ENCODE data around the gene DOK7. TPM values are rescaled to one million over a fixed set of nuclear protein-coding genes. Genes with fewer than 3 reads are reported as not detected.

The DOK7 gene
- polyA plus RNA-seq, 3 donors: not detected

- intact Hi-C loops (cut with micrococcal nuclease): no loop called here
Measured at GRCh38 chr4:3516061-3516835, 53.1 kb downstream of the DOK7 start.

GRCh38 chr4:3516836-3517730, 54.0 kb downstream of the DOK7 start:
- no peaks in the 10 kb centered on the region for H3K27me3 Mint-ChIP-seq (ENCODE audit: low read depth in 3 of 3)
- Histone ChIP-seq H4K20me1 (ENCODE audit: insufficient read depth, low read length) (peaks cover 75% of the 10 kb centered on the region), H3K4me2 (replicated peaks; ENCODE audit: extremely low read depth, low read length, poor library complexity, severe bottlenecking) (no peak overlapping the region), H3K4me3 (replicated peaks in 1 of 3; ENCODE audit: low read depth in 2 of 3, low read length in 3 of 3) (no peak overlapping the region), H3K9ac (ENCODE audit: insufficient read depth, low read length, poor library complexity, severe bottlenecking) (no peak overlapping the region), H3K79me2 (ENCODE audit: insufficient read depth, low read length) (peaks cover 6% of the 10 kb centered on the region), H3K4me1 (ENCODE audit: control insufficient read depth in 1 of 2, insufficient read depth in 2 of 2, low read length in 2 of 2) (no peaks in the 10 kb centered on the region), H3K27ac (ENCODE audit: low read depth in 1 of 2, low read length in 2 of 2) (no peak overlapping the region), H3K9me3 (replicated peaks in 1 of 2; ENCODE audit: control insufficient read depth in 1 of 2, insufficient read depth in 1 of 2, low read length in 2 of 2) (no peaks in the 10 kb centered on the region), H3K27me3 (ENCODE audit: control insufficient read depth in 2 of 2, insufficient read depth in 2 of 2, low read length in 2 of 2) (no peaks in the 10 kb centered on the region), H3K36me3 (replicated peaks in 1 of 2; ENCODE audit: control insufficient read depth in 1 of 2, insufficient read depth in 2 of 2, low read length in 2 of 2) (peaks cover 95 to 98% of the 10 kb centered on the region in 2 donors), H2AFZ (ENCODE audit: insufficient read depth, low read depth, low read length, poor library complexity, severe bottlenecking) (no peak overlapping the region)
- H3K4me3 Mint-ChIP-seq: no peak overlapping the region
- intact Hi-C loops (cut with micrococcal nuclease): no loop called here
- H3K27ac Mint-ChIP-seq: no peak overlapping the region
- 96% methylated on average over 29 of the region's 29 CpGs for WGBS (ENCODE audit: insufficient coverage)
- peaks cover 0 to 8% (median 0%) of the 10 kb centered on the region in 7 donors for H3K9me3 Mint-ChIP-seq
- H3K4me1 Mint-ChIP-seq: no peaks in the 10 kb centered on the region
- TF ChIP-seq, protein P1, sequence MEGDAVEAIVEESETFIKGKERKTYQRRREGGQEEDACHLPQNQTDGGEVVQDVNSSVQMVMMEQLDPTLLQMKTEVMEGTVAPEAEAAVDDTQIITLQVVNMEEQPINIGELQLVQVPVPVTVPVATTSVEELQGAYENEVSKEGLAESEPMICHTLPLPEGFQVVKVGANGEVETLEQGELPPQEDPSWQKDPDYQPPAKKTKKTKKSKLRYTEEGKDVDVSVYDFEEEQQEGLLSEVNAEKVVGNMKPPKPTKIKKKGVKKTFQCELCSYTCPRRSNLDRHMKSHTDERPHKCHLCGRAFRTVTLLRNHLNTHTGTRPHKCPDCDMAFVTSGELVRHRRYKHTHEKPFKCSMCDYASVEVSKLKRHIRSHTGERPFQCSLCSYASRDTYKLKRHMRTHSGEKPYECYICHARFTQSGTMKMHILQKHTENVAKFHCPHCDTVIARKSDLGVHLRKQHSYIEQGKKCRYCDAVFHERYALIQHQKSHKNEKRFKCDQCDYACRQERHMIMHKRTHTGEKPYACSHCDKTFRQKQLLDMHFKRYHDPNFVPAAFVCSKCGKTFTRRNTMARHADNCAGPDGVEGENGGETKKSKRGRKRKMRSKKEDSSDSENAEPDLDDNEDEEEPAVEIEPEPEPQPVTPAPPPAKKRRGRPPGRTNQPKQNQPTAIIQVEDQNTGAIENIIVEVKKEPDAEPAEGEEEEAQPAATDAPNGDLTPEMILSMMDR (IDR thresholded peaks at IDR 0.05): no peak
- H3K36me3 Mint-ChIP-seq: peaks cover 86 to 98% of the 10 kb centered on the region in 2 donors
- DNase-seq: no peak

More at GRCh38 chr4:3516061-3516835, 53.1 kb downstream of the DOK7 start:
- peaks cover 0 to 4% of the 10 kb centered on the region in 2 donors for H3K9me3 ChIP-seq (replicated peaks in 1 of 2; ENCODE audit: control insufficient read depth in 1 of 2, insufficient read depth in 1 of 2, low read length in 2 of 2)
- H3K27me3 ChIP-seq (ENCODE audit: control insufficient read depth in 2 of 2, insufficient read depth in 2 of 2, low read length in 2 of 2): no peaks in the 10 kb centered on the region
- no peak for DNase-seq
- TF ChIP-seq, protein P1 (IDR thresholded peaks at IDR 0.05): no peak
- H3K4me3 ChIP-seq (replicated peaks in 1 of 3; ENCODE audit: low read depth in 2 of 3, low read length in 3 of 3): no peak overlapping the region
- H3K9ac ChIP-seq (ENCODE audit: insufficient read depth, low read length, poor library complexity, severe bottlenecking): no peak overlapping the region
- no peak overlapping the region for H3K27ac ChIP-seq (ENCODE audit: low read depth in 1 of 2, low read length in 2 of 2)
- 98% methylated on average over 32 of the region's 32 CpGs for WGBS (ENCODE audit: insufficient coverage)
- peaks cover 73% of the 10 kb centered on the region for H4K20me1 ChIP-seq (ENCODE audit: insufficient read depth, low read length)
- Mint-ChIP-seq H3K36me3 (peaks cover 85 to 96% of the 10 kb centered on the region in 2 donors), H3K9me3 (peaks cover 0 to 9% (median 0%) of the 10 kb centered on the region in 7 donors), H3K4me1 (no peaks in the 10 kb centered on the region), H3K27me3 (ENCODE audit: low read depth in 3 of 3) (no peaks in the 10 kb centered on the region), H3K27ac (no peak overlapping the region), H3K4me3 (no peak overlapping the region)
- peaks cover 93 to 99% of the 10 kb centered on the region in 2 donors for H3K36me3 ChIP-seq (replicated peaks in 1 of 2; ENCODE audit: control insufficient read depth in 1 of 2, insufficient read depth in 2 of 2, low read length in 2 of 2)
- no peak overlapping the region for H2AFZ ChIP-seq (ENCODE audit: insufficient read depth, low read depth, low read length, poor library complexity, severe bottlenecking)
- no peak overlapping the region for H3K4me2 ChIP-seq (replicated peaks; ENCODE audit: extremely low read depth, low read length, poor library complexity, severe bottlenecking)
- H3K4me1 ChIP-seq (ENCODE audit: control insufficient read depth in 1 of 2, insufficient read depth in 2 of 2, low read length in 2 of 2): no peaks in the 10 kb centered on the region
- H3K79me2 ChIP-seq (ENCODE audit: insufficient read depth, low read length): peaks cover 7% of the 10 kb centered on the region

Data from CD14-positive monocyte (primary cell).